Measurements from ENCODE around the gene C17orf100.
"Not testable (repeated sequence)": the region's sequence is repeated elsewhere in the genome, so short reads cannot be mapped to it uniquely, and the experiment has no call there.

The C17orf100 gene

DNA sequence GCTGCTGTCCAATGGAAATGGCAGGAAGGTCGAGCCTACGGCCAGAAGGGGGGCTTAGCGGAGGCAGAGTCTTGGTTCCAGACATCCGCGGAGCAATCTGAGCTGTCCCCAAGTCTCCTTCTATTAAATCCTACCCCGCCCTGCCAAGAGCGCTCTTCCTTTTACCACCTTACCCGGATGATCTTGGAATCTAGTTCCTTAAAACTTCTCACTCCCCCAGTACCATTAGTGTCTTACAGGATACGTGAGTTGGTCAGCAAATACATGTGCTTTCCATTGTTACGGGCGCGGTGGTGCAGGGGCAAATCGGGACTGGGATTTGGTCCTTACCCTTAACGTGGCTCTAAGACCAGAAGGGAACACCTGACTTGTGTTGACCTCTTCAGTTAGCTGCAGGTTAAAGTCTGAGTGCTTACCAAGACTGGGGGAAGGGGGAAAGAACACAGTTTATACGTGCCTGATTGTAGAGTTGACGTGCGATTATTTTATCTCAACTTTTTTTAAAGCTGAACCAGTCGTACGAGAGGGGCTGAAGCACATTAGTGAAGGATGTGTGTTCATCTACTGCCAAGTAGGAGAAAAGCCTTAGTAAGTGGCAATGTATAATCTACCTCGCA lies 10.2 kb upstream of the C17orf100 start:
- DNase-seq: peak; percentile 53

DNA sequence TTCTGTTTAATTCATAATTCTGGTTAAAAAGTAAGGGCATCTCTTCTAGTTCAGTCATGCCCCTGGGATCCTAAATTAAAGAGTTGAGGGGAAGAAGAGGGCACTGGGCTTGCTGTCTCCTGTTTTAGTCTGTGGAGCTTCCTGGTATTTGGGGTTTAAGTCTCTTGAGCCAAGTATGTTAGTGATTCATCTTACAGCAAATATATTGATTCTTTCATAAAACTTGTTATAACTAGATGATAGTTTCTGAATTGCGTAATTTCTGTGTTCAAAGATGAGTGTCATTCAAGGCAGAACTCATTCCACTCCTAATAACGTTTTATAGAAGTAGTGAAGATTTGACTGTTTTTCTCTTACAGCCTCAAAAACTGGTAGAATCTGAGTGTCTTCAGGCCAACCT lies 9.0 kb upstream of the C17orf100 start:
- DNase-seq: no peak

- DNase-seq: no peak
These were observed 8.0 kb upstream of the C17orf100 start for GRCh38 chr17:6643451-6644125.

DNA sequence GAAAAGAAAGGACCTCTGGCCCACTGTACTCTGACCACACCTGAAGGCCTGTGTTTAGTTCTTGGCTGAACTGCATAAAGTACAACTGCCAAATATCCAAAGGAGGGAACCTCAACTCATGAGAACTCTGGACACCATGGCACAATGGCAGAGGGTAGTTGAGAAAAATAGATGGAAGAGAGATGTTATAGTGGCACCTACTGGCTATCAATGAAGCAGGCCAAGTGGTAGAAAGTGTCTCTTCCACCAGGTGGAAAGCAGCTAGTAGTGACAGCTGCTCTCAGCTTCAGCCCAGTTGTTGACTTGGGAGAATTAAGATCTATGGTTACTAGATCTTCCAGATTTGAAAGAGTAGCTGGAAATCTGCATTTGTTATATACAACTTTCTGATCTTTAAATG lies 3.4 kb upstream of the C17orf100 start:
- DNase-seq: no peak

GRCh38 chr17:6651919-6652452 lies 424 bp downstream of the C17orf100 start:
- DNase-seq: no peak

GRCh38 chr17:6654841-6655731 lies 3.5 kb downstream of the C17orf100 start:
- DNase-seq: no peak

GRCh38 chr17:6655732-6656361 lies 4.3 kb downstream of the C17orf100 start:
- not testable (repeated sequence) for DNase-seq

GRCh38 chr17:6656797-6657632 lies 5.5 kb downstream of the C17orf100 start:
- not testable (repeated sequence) for DNase-seq

- no peak for DNase-seq
These were observed 6.2 kb downstream of the C17orf100 start for GRCh38 chr17:6657633-6658287.

DNA sequence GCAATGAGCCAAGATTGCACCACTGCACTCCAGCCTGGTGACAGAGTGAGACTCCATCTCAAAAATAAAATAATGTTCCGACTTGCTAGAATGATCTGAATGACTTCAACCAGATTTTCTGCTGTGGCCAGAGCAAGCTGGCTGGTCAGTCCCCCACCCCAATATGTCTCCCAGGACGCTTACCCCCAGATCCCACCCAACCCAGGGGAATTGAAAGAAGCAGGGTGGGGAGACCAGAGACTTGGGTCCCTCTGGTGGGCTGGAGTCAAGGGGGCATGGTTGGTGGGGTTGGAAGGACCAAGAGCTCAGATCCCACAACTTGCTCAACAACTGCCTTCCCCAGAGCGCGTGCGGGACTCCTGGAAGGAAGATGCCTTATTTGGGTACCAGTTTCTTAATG lies 6.8 kb downstream of the C17orf100 start:
- not testable (repeated sequence) for DNase-seq

- no peak for DNase-seq
These were observed 8.5 kb downstream of the C17orf100 start for GRCh38 chr17:6660101-6660500.

DNA sequence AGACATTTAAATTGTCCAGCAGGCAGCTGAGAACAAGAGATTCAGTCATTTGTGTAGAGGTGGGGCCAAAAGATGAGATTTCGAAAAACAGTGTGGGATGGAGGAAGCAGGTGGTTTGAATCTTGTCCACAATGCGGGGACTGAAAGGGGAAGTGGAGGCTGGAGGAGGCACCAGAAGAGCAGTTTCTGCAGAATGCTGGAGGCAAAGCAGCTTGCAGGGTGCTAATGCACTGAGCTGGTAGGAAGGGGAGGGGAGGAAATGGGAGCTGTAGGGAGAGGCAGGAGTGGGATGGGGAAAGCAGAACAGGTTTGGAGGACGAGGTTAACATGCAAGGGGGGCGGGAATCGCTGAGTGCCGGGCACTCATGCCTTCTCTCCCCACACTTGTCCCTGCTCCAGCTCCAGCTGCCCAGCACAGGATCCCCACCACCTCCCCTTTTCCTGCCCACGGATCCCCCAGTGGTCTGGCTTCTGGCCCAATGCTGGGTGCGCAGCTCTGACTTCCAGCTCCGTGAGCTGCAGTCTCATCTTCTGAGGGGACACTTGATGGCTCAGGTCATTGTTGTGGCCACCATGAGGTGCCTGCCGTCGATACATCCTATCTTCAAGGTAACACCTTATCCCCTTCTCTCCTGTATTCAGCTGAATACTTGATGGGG lies 9.4 kb downstream of the C17orf100 start:
- no peak for DNase-seq

DNA sequence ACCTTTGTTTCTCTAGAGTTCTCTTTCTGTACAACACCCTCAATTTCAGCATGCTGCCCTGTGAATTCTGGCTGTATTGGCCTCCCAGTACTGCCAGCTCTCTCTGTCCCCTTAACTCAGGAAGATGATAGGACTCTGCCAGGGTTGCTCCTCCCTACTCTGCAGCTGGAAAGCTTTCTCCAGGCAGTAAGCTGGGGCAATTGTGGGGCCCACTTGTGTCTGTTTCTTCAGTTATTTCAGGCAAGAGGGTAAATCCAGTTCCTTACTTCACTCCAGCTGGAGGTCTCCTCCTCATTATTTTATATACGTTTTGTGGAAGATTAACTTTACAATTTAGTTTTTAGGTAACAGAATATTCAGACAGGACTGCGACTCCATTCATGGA lies 9.9 kb downstream of the C17orf100 start:
- no peak for DNase-seq

DNA sequence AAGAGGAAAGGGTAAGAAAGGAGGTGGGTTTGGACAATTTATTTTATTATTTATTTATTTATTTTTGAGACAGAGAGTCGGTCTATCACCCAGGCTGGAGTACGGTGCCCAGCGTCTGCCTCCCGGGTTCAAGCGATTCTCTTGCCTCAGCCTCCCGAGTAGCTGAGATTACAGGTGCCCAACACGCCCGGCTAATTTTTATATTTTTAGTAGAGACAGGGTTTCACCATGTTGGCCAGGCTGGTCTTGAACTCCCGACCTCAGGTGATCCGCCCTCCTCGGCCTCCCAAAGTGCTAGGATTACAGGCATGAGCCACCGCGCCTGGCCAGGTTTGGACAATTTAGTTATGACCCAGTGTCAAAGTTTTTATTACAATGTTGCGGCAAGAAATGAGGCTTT lies 11.6 kb downstream of the C17orf100 start:
- DNase-seq: not testable (repeated sequence)

- peak; percentile 72 for DNase-seq
These were observed 14.5 kb downstream of the C17orf100 start for GRCh38 chr17:6666077-6666521.

DNA sequence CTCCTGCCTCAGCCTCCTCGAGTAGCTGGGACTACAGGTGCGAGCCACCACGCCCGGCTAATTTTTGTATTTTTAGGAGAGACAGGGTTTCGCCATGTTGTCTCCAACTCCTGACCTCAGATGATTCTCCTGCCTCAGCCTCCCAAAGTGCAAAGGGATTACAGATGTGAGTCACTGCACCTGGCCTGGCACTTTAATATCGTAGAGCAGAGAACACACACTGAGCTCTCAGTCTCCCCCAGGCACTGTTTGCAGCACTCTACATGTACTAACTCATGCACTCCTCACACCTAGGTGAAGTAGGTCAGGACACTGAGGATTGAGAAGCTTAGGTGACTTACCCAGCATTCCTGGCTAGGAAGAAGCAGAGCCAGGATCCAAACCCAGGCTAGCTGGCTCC lies 15.0 kb downstream of the C17orf100 start:
- DNase-seq: no peak

- no peak for DNase-seq
These were observed 16.0 kb downstream of the C17orf100 start for GRCh38 chr17:6667516-6667915.

- DNase-seq: no peak
These were observed 16.7 kb downstream of the C17orf100 start for GRCh38 chr17:6668219-6668618.

- DNase-seq: no peak
These were observed 17.3 kb downstream of the C17orf100 start for GRCh38 chr17:6668727-6669425.
